Measurements from ENCODE around the gene FYB2.

FYB2 gene

DNA sequence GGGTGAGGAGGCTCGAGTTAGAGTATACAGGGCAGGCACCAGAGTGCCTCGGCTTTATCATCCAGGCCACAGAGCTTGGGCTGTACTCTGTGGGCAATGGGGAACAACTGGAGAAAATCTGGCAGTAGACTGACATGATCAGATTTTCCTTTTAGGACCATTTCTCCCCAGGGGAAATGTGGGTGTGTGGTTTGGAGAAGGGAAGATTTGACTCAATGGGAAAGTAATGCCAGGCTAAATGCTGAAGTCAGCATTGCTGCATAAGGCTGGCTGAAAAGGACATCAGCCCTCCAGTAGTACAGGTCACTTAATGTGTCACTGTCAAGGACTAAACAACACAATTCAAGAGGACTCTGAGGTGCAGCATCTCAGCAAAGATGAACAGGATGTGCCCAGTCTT lies 5.0 kb downstream of the FYB2 start:
- no peak for TF ChIP-seq CTCF (IDR thresholded peaks at IDR 0.05; ENCODE audit: low read depth, low read length)
- H3K4me3 ChIP-seq (ENCODE audit: low read depth, low read length): no peak overlapping the region

- TF ChIP-seq CTCF (IDR thresholded peaks at IDR 0.05; ENCODE audit: low read depth, low read length): no peak
- no peak overlapping the region for H3K4me3 ChIP-seq (ENCODE audit: low read depth, low read length)
These were observed 7.9 kb downstream of the FYB2 start for GRCh38 chr1:56811331-56811730.

- TF ChIP-seq CTCF (IDR thresholded peaks at IDR 0.05; ENCODE audit: low read depth, low read length): no peak
- no peak overlapping the region for H3K4me3 ChIP-seq (ENCODE audit: low read depth, low read length)
These were observed 10.8 kb downstream of the FYB2 start for GRCh38 chr1:56808410-56808809.

- H3K4me3 ChIP-seq (ENCODE audit: low read depth, low read length): no peak overlapping the region
- no peak for TF ChIP-seq CTCF (IDR thresholded peaks at IDR 0.05; ENCODE audit: low read depth, low read length)
These were observed 12.4 kb downstream of the FYB2 start for GRCh38 chr1:56806804-56807203.

GRCh38 chr1:56803561-56804156 lies 15.5 kb downstream of the FYB2 start:
- H3K4me3 ChIP-seq (ENCODE audit: low read depth, low read length): no peak overlapping the region
- peak; percentile 65 for TF ChIP-seq CTCF (IDR thresholded peaks at IDR 0.05; ENCODE audit: low read depth, low read length)

DNA sequence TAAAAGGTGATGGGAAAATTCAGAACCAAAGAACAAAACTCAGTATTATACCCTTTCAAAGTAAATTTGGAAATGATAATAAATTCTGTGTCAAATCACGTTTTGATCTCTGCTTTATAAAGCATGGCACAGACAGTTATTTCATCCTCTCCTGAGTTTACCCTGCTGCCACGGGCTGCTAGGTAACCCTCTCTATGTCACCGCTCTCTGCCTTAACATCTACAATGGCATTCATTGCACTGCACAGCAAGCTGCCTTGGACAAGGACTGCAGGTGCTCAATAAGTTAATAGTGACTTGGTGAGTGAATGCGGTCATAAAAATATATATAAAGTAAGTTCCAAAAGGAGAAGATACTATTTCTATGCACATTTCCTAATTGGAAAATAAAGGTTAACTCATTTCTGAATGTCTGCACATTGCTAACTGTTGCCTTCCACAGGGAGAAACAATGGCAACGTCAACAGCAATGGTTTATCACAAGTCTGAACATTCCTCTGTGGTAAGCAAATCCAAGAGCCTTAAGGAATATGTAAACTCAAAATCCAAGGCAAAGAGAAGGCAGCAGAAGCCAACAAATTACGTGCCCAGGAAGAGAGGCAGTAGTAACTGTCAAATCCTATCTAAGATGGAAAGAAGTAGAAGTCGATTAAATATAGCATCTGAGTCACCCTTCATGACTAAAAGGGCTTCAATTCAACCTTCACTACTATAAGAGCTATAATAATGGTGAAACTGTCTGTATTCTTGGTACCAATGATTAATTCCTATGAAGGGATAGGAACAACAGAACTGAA lies 19.4 kb downstream of the FYB2 start:
- no peak for TF ChIP-seq CTCF (IDR thresholded peaks at IDR 0.05; ENCODE audit: low read depth, low read length)
- H3K4me3 ChIP-seq (ENCODE audit: low read depth, low read length): no peak overlapping the region

GRCh38 chr1:56798053-56798471 lies 21.1 kb downstream of the FYB2 start:
- H3K4me3 ChIP-seq (ENCODE audit: low read depth, low read length): no peak overlapping the region
- TF ChIP-seq CTCF (IDR thresholded peaks at IDR 0.05; ENCODE audit: low read depth, low read length): no peak
